ENCODE results near the gene TRMT112.
A peak's percentile ranks its signal among the peaks of the same experiment; 100 is the strongest.

TRMT112 gene

GRCh38 chr11:64317325-64317960, at the start of gene TRMT112:
Gene TRMT112 (minus strand): TSS chr11:64317559. CDS start chr11:64317526, 33 bp downstream.
- peak; percentile 93 to 94 for DNase-seq

- no peak for DNase-seq
Observed at GRCh38 chr11:64366751-64367150, 49.4 kb upstream of the TRMT112 start.

DNA sequence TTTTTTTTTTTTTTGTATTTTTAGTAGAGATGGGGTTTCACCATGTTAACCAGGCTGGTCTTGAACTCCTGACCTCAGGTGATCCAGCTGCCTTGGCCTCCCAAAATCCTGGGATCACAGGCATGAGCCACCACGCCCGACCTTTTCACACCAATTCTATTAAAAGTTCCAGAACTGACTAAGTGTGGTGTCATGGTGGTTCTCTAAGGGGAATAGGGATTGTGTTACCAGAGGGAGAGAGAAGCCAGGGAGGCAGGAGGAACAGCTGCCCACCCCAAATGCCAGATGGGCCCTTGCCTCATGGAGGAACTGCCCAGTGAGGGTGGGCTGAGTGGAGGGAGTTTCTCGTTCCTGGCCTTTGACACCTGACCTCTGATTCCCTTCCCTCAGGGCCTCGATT, 47.6 kb upstream of the TRMT112 start:
- DNase-seq = no peak

GRCh38 chr11:64364435-64364834, 47.1 kb upstream of the TRMT112 start:
- no peak for DNase-seq

GRCh38 chr11:64362339-64362738, 45.0 kb upstream of the TRMT112 start:
- DNase-seq = no peak

- no peak for DNase-seq
Observed at GRCh38 chr11:64361659-64362058, 44.3 kb upstream of the TRMT112 start.

DNA sequence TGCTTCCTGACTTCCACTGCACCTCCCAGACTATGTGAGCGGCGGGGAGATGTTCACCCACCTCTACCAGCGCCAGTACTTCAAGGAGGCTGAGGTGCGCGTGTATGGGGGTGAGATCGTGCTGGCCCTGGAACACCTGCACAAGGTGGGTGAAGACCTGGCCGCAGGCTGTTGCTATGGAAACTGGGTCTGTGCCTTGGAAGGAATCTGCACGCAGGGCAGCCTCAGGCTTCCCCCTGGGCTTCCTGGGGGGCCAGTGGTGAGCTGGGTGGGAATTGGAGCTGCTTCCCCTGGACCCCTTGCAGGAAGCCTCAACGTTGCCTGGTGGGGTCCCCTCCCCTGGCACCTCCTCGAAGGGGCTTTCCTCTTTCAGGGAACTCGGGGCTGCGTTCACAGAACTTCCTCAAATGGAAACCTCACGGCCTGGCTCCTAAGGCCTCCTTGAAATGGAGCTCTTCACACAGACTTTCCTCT, 43.1 kb upstream of the TRMT112 start:
- peak in 1 of 2 experiments; percentile 41 for DNase-seq

GRCh38 chr11:64359712-64360445, 42.5 kb upstream of the TRMT112 start:
- DNase-seq = peak; percentile 54 to 64

DNA sequence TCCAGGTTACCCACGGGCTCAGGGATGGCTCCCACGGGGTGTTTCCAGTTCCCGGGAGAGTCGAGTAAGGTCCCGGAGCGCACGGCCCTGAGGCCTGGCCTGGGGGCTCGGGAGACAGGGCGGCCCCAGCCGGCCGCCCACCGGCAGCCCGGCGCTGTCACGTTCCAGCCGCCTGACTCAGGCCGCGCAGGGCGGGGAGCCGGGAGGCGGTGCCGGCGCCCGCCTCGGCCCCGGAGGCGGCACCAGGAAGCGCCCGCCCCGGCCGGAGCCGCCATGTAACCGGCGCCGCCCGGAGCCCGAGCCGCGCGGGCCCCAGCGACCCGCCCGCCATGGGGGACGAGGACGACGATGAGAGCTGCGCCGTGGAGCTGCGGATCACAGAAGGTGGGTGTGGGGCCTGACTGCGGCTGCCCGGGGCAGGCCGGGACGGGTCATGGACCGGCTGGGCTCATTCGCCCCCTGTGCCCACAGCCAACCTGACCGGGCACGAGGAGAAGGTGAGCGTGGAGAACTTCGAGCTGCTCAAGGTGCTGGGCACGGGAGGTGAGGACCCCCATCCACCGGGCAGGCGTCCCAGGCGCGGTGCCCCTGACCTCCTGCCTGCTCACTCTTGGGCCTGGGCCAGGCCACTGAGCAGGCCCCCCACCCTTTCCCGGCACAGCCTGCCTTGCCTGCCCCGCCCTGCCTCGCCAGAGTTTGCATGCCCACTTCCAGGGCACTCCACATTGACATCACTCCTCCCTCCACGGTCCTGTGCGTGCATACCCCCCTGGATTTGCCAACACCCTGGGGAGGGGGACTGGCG, 41.8 kb upstream of the TRMT112 start, which contains the start of gene RPS6KA4:
Gene RPS6KA4, plus strand, starts transcription at position 256 of the 805 bp plus-strand sequence. Its CDS starts 74 bp downstream, at position 330.
- DNase-seq = peak; percentile 67 to 80

- DNase-seq = no peak
Observed at GRCh38 chr11:64358536-64358906, 41.2 kb upstream of the TRMT112 start.

GRCh38 chr11:64357904-64358535, 40.7 kb upstream of the TRMT112 start:
- DNase-seq = peak; percentile 82 to 84

DNA sequence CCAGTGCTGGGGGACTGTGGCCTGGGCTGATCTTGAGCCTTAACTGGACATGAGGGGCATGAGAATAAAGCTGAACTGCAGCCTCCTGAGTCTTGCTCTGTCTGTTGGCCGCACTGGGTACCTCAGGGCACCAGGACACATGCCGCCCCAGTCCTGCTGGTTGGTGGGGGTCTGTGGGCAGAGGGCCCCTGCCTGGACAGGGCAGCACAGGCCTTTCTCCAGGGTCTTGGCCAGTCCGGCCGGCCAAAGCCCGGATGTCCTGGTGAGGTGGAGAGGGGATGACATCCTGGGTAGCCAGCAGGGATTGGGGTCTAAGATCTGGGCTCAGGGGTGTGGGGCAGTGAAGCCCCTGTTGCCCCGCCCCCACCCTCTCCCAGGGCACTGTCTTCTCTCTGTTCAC, 40.1 kb upstream of the TRMT112 start:
- DNase-seq = no peak

- peak; percentile 73 to 74 for DNase-seq
Observed at GRCh38 chr11:64356498-64357411, 39.4 kb upstream of the TRMT112 start.

DNA sequence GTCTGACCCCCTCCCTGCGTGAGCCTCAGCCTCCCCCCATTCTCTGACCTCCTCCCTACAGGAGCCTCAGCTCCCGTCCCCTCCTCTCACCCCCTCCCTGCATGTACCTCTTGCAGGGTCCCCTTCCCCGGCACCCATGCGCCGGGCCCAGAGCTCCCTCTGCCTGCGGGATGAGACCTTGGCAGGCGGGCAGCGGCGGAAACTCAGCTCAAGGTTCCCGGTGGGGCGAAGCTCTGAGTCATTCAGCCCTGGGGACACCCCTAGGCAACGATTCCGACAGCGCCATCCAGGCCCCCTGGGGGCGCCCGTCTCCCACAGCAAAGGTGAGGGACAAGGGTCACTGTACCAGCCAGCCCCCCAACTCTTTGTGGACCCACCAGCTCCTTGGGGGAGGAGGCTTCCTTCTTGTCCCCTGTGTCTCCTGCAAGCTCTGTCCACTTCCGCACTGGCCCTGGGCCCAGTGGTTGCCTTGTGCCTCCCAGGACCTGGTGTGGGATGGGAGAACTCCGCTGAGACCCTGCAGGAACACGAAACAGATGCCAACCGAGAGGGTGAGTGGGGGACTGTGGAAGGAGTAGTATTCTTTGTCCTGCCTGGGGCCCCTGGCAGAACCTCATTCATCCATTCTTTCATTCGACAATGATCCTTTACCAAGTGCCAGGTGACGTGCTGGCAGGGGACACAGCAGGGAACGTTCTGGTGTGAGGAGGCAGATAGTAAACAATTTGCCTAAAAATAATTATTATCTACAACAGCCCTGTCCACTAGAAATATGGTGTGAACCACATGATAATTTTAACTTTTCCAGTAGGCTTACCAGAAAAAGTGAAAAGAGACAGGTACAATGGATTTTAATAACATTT, 38.0 kb upstream of the TRMT112 start:
- peak; percentile 70 to 75 for DNase-seq

DNA sequence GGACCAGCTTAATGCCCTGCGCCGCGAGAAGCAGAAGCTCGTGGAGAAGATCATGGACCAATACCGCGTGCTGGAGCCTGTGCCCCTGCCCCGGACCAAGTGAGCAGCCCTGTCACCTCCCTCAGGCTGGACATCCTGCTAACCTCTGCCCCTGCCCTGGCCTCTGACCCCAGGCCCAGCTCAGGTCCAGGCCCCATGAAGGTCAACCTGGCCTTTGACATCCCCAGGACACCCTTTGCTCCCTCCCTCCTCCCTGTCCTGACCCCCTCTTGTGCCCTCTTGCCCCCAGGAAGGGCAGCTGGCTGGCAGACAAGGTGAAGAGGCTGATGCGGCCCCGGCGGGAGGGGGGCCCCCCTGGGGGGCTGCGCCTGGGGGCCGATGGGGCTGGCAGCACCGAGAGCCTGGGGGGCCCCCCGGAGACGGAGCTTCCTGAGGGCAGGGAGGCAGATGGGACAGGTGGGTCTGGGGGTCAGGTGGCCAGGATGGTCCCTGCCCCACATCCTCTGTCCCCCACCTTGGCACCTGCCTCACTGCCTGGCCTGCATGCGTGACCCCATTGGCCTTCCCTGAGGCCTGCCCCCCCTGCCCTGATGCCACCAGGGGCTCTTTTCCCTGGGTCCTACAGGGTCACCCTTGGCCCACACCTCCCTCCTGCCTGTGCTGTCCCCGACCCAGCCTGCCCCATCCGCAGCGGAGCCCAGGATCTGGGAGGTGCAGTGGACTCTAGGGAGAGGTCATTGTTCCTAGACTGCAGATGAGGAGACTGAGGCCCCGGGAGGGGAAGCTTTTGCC, 36.6 kb upstream of the TRMT112 start:
- no peak for DNase-seq

GRCh38 chr11:64352995-64353714, 35.8 kb upstream of the TRMT112 start:
- DNase-seq = no peak

- DNase-seq = no peak
Observed at GRCh38 chr11:64352099-64352994, 35.0 kb upstream of the TRMT112 start.

GRCh38 chr11:64351136-64351631, 33.8 kb upstream of the TRMT112 start:
- no peak for DNase-seq

All from activated T-cell treated with anti-CD3 and anti-CD28 coated beads, Interleukin-2, amount 50 U/mL, for 48 hours (primary cell).